ENCODE data around the gene COPS3. TPM values are rescaled to one million over a fixed set of nuclear protein-coding genes. Genes with fewer than 3 reads are reported as not detected.

COPS3 gene
- total RNA-seq, 1 donor from 2014 or later, result 36.6 TPM

DNA sequence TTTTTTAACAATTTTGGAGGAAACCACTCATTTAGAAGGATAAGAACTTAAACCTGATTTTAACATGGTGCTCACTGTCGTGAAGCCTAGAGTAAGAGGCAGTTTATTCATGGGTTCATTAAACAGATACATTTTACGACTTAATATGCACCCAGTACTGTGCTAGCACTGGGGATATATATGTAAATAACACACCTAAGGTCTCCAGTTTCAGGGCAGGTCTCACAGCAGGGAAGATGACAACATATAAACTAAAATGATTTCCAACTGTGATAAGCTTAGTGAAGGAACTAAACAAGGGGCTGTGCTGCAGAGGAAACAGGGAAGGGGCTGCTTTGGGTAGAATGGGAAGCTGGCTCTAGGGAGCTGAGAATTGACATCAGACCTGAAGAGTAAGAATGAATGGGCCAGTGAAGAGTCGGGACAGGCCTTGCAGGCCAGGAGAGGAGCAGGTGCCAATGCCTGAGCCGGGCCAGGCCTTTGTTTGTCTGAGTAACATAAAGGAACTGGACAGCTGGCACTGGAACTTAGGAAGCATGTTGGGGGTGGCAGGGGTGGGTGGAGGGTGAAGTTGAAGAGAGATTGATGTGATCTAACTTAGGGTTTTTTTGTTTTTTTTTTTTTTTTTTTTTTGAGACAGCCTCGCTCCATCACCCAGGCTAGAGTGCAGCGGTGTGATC lies 34.2 kb upstream of the COPS3 start:
- intact Hi-C loops (cut with DNase I), result no loop called here
- Histone ChIP-seq H3K4me3 (no peak overlapping the region), H3K36me3 (no peaks in the 10 kb centered on the region), H3K27ac (no peak overlapping the region), H3K9me3 (no peaks in the 10 kb centered on the region), H3K4me1 (no peaks in the 10 kb centered on the region), H3K27me3 (no peaks in the 10 kb centered on the region)
- TF ChIP-seq, protein P1, sequence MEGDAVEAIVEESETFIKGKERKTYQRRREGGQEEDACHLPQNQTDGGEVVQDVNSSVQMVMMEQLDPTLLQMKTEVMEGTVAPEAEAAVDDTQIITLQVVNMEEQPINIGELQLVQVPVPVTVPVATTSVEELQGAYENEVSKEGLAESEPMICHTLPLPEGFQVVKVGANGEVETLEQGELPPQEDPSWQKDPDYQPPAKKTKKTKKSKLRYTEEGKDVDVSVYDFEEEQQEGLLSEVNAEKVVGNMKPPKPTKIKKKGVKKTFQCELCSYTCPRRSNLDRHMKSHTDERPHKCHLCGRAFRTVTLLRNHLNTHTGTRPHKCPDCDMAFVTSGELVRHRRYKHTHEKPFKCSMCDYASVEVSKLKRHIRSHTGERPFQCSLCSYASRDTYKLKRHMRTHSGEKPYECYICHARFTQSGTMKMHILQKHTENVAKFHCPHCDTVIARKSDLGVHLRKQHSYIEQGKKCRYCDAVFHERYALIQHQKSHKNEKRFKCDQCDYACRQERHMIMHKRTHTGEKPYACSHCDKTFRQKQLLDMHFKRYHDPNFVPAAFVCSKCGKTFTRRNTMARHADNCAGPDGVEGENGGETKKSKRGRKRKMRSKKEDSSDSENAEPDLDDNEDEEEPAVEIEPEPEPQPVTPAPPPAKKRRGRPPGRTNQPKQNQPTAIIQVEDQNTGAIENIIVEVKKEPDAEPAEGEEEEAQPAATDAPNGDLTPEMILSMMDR (IDR thresholded peaks at IDR 0.05), result no peak
- no peak for DNase-seq (ENCODE audit: low spot score in 2 of 2)

DNA sequence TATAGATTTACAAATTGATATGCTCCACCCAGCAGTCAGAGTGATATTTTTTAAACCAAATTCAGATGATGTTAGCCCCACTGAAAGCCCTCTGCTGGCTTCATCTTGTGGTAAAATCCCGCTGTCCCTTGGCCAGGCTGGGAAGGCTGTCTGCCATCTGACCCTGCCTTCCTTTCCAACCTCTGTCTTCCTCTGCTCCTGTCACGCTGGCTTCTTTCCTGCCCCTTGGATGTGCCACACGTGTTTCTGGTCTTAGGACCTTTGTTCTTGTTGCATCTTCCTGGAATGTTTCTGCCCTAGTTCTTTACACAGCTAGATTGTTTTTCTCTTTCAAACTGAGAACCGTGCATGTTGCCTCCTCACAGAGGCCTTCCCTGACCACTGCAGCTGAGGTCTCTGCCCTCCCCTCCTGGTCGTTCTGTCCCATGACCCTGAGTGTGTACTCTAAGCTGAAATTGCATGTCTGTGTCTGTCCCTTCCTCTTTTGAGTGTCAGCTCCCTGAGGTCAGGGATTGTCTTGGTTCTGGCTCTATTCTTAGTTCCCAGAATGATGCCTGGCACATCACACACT lies 33.5 kb upstream of the COPS3 start:
- no peaks in the 10 kb centered on the region for H3K4me1 ChIP-seq
- no peak for DNase-seq (ENCODE audit: low spot score in 2 of 2)
- TF ChIP-seq, protein P1 (IDR thresholded peaks at IDR 0.05), result no peak
- intact Hi-C loops (cut with DNase I), result no loop called here
- no peaks in the 10 kb centered on the region for H3K27me3 ChIP-seq
- H3K36me3 ChIP-seq, result no peaks in the 10 kb centered on the region
- no peak overlapping the region for H3K4me3 ChIP-seq
- no peak overlapping the region for H3K27ac ChIP-seq
- no peaks in the 10 kb centered on the region for H3K9me3 ChIP-seq

DNA sequence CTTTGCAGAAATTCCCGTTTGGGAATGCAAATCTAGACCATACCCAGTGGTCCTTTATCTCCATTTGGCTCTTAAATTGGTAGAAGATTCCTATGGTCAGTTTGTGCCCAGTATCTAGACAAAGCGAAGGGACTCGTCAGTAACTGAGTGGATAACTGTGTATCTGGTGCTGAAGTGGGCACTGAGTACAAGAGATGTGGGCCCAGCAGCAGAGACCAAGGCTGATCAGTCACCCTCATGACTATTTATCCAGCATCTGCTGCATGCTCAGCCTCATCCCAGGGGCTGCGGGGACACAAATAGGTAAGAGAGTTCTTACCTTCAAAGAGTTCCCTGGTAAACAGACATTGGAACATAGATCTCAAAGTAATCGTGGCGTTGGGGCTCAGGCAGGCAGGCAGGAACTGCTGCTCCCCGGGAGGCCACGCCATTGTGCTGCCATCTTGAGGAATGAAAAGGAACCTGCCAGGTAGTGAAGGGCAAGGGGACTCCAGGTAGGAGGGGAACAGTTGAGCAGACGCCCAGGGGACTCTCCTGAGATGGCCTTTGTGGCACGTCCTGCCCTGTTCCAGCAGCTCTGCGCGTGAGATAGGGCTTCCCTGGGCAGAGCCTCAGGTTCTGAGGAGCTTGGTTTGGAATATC lies 32.4 kb upstream of the COPS3 start:
- no peak overlapping the region for H3K4me3 ChIP-seq
- intact Hi-C loops (cut with DNase I), result no loop called here
- TF ChIP-seq, protein P1 (IDR thresholded peaks at IDR 0.05), result peak in 2 of 3 experiments; percentile 22 to 45
- no peak overlapping the region for H3K27ac ChIP-seq
- no peaks in the 10 kb centered on the region for H3K4me1 ChIP-seq
- no peaks in the 10 kb centered on the region for H3K36me3 ChIP-seq
- H3K27me3 ChIP-seq, result no peaks in the 10 kb centered on the region
- no peak for DNase-seq (ENCODE audit: low spot score in 2 of 2)
- no peaks in the 10 kb centered on the region for H3K9me3 ChIP-seq

DNA sequence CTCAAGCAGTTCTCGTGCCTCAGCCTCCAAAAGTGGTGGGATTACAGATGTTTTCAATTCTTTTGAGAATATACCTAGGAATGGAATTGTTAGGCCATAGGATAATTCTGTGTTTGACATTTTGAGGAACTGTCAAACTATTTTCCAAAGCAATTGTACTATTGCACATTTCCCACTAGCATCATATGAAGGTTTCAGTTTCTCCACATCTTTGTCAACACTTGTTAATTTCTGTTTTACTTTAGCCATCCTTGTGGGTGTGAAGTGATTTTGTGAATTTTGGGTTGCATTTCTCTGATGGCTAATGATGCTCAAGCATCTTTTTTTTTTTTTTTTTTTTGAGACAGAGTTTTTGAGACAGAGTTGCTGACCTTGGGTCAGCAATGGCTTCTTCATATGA lies 28.3 kb upstream of the COPS3 start:
- TF ChIP-seq, protein P1 (IDR thresholded peaks at IDR 0.05), result no peak
- Histone ChIP-seq H3K36me3 (no peaks in the 10 kb centered on the region), H3K27me3 (no peaks in the 10 kb centered on the region), H3K4me3 (no peak overlapping the region), H3K4me1 (no peaks in the 10 kb centered on the region), H3K27ac (no peak overlapping the region), H3K9me3 (no peaks in the 10 kb centered on the region)
- DNase-seq (ENCODE audit: low spot score in 2 of 2), result no peak
- intact Hi-C loops (cut with DNase I), result loop anchor here (10.0 kb wide), 1 partner anchor 305 kb away; no protein-coding TSS in a partner anchor

DNA sequence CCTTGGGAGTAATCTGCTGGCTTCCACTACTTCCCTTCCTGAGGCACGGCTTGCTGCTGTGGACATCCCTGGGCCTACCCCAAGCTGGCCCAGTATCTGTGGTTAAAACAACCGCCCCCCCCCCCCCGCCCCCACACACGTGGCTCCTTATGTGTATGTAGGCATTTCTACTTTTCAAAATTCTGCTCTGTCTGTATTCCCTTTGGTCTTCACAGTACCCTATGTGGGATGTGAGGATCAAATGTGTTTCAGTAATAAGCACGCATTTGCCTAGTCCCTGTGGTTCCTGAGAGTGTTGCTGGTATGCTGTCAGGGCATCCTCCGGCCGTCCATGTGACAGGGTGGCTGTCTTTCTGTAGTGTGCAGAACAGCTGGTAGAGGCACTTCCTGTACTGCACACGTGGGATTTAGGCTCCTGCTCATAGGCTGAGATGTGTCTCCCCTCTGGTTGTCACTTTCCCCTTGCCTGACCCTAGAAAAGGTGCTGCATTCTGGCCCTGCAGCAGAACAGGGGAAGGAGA lies 24.3 kb upstream of the COPS3 start:
- no peak overlapping the region for H3K4me3 ChIP-seq
- intact Hi-C loops (cut with DNase I), result loop anchor here (10.0 kb wide), 1 partner anchor 301 kb away; no protein-coding TSS in a partner anchor
- TF ChIP-seq, protein P1 (IDR thresholded peaks at IDR 0.05), result no peak
- H3K27me3 ChIP-seq, result no peaks in the 10 kb centered on the region
- no peaks in the 10 kb centered on the region for H3K36me3 ChIP-seq
- no peaks in the 10 kb centered on the region for H3K9me3 ChIP-seq
- H3K4me1 ChIP-seq, result peaks cover 0 to 5% of the 10 kb centered on the region in 2 donors
- DNase-seq (ENCODE audit: low spot score in 2 of 2), result no peak
- no peak overlapping the region for H3K27ac ChIP-seq
